NCI-H446 treated with DMSO at 0.1 percent for 48 hours (cell line): ENCODE measurements around the gene UBE2O.
"Not testable (repeated sequence)": the region's sequence is repeated elsewhere in the genome, so short reads cannot be mapped to it uniquely, and the experiment has no call there.

ENCODE experiments used
- DNase-seq: peaks from one replicate; lab custom pipeline; 2025; lab: John Stamatoyannopoulos, UW

UBE2O gene

DNA sequence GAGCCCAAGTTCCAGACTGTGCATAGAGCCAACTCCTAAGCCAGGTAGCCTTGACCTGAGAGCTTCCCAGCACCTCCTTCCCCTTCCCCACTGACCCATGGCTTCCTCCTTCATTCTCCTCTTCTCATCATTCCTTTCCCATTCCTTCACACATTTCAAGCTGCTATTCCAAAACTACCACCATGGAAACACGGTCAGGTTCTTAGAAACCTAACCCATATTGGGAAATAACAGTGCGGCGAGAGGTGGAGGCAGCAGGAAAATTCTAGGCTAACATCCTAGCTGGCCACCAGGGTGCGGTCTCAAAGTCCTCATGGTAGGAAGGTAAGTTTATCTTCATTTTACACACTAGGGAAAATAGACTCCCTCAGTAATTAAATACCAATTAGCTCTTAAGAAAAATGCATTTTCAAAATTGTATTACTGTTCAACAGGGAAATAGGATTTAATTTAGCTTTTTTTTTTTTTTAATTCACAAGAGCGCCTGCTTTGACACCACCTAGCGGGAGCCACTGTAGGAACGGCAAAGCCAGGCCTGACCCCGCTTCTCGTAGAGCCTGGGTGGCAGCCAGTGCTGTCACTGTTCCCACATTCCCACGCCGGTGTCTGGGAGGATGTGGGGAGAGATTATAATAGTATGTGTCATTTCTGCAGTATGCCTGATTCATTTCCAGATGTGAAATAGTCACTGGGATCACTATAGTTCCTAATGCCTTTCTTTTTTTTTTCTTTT is 82.5 kb downstream of the UBE2O start:
- no peak for DNase-seq

DNA sequence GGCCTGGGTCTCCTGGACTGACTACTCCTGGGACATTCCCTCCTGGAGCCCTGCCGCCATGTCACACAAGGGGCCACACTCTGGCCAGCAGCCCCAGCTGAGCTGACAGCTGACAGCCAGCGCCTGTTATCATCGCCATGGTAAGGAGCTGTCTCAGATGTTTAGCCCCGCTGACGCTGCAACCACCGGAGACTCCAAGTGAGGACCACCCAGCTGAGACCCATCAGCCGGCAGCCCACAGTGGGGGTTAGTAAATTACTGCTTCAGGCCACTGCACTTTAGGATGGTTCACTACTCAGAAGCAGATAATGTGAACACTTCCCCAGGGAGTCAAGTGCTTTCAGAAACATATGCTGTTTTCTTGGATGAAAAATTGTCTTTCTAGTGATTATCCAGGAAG is 83.1 kb downstream of the UBE2O start:
- no peak for DNase-seq

DNA sequence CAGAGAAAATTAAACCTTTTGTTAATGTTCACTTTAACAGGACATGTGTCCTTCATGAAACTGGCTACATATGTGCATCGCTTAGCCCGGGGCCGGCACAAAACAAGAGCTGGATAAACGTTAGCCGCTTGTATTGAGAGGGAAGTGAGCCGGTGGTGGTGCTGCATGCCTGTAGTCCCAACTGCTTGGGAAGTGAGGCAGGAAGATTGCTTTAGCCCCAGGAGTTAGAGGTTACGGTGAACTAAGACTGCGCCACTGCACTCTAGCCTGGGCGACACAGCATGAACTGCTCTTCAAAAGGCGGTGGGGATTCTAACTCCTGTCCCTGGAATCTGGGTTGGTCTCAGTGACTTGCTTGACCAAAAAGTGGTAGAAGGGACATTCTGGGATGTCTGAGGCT is 83.6 kb downstream of the UBE2O start:
- DNase-seq: no peak

DNA sequence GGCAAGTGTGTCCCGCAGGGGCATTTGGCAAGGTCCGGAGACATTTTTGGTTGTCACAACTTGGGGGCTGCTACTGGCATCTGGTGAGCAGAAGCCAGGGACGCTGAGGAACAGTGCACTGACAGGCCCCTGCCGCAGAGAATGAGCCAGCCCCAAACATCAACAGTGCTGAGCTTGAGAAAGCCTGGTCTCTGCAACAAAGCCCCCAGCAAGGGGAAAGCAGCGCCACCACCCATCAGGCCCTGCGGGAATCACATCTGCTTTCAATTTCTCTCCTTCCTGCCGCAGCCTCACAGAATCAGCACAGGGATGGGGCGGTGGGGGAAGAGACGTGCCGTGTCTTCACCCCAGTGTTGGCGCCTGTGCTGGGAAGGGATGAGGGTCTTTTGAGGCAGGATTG is 84.4 kb downstream of the UBE2O start:
- no peak for DNase-seq

DNA sequence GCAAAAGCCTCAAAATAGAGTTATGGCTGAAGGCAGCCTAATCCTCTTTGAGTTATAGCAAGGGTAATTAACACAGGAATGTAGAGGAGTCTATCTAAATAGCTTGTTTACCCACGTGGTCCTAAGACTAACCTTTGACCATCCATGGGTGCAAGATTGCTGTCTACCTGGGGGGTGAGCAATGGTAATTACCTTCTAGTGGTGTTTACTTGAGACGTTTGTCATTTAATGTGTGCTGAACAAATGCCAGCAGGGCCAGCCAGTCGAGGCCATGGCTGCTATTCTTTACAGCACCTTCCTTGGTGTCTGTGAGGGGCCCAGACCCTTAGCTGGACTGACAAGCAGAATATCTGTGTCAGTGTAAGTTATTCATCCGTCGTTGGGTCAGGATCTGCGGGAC is 85.3 kb downstream of the UBE2O start:
- DNase-seq: no peak

DNA sequence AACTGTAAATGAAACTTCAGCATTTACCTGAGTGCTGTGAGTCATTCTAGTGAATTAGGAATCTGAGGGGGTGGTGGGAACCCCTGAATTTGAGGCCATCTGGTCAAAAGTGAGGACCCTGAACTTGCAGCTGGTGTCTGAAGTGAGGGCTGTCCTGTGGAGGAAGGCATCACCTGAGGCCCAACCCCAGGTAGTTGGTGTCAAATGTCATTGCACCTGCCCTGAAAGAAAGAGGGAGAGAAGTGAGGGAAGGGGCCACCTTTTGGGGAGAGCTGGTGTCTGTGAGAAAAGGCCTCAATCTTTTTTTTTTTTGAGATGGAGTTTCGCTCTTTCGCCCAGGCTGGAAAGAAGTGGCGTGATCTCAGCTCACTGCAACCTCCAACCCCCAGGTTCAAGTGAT is 86.7 kb downstream of the UBE2O start:
- DNase-seq: no peak

DNA sequence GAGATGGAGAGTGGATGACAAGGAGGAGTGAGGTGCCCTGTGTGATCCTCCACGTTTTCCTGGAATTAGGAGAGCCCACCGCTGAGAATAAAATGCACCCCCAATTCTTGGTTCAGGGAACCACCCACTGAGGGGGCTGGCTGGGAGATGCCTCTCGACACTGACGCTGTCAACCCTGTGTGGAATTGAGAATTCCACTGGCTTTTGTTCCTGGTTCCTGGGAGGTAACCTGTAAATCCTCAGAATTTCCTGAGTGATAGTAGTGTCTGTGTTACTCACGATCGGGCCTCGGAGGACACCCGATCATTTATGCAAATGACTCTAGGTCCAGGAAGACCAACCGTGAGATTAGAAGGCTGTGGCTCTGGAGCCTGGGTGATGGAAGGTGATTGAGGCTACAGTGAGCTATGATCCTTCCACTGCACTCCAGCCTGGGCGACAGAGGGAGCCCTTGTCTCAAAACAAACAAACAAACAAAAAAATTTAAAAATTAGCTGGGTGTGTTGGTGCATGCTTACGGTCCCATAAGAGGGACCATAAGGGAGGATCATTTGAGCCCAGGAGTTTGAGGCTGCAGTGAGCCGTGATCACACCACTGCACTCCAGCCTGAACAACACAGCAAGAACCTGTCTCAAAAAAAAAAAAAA is 87.6 kb downstream of the UBE2O start:
- DNase-seq: no peak

DNA sequence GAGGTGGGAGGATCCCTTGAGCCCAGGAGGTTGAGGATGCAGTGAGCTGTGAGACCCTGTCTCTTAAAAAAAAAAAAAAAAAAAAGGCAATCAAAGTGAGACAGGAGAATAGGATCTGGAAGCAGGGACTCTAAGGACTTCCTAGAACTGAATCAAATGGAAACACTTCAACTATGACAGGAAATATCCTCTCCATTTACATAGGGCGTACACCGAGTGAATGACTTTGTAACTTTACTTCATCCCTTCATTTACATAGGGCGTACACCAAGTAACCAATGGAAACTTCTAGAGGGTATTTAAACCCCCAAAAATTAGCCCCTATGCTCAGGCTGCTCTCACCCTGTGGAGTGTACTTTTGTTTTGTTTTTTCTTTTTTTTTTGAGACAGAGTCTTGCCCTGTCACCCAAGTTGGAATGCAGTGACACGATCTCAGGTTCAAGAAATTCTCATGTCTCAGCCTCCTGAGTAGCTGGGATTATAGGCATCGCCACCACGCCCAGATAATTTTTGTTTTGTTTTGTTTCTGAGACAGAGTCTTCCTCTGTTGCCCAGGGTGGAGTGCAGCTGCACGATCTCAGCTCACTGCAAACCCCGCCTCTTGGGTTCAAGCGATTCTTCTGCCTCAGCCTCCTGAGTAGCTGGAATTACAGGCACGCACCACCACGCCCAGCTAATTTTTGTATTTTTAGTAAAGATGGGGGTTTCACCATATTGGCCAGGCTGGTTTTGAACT is 89.7 kb downstream of the UBE2O start:
- no peak for DNase-seq

DNA sequence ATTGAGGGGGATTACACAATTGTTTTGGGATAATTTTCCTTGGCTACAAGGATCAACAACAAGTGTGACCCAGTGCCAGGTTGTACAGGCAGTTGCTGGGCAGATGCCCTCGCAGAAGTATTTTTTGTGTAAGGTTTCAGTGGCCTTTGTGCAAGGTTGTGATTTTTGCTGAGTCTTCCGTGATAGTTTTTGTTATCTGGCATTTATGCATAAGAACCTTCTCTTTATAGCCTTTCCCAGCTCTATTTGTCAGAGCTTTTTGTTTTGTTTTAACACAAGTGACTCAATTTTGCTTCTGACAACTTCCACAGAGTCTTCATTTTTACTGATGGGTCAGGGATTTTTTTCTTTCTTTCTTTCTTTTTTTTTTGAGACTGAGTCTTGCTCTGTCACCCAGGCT is 92.5 kb downstream of the UBE2O start:
- DNase-seq: no peak

DNA sequence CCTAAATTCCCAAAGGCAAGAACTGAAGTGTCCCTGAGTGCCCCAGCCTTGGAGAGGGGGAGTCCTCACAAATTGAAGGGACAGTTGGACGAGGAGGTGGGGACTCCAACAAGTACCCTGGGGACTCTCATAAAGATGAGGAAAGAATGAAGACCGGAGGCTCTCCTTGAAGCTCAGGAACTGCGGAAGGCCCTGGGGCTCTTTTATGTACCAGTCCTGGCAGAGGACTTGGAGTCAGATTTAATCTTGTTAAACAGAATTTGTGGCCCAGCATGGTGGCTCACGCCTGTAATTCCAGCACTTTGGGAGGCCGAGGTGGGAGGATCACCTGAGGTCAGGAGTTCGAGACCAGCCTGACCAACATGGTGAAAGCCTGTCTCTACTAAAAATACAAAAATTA is 93.2 kb downstream of the UBE2O start:
- not testable (repeated sequence) for DNase-seq

DNA sequence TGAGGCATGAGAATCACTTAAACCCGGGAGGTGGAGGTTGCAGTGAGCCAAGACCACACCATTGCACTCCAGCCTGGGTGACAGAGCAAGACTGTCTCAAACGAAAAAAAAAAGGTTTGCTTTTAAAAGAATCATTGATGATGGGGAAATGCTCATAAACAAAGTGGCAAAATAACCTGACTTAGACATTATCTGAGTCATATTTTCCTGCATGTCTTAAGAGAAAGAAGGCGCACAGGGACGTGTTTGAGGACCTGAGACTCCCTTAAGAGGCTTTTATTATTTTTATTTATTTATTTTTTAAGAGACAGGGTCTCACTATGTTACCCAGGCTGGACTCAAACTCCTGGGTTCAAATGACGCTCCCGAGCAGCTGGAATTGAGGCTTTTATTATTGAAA is 93.6 kb downstream of the UBE2O start:
- no peak for DNase-seq

DNA sequence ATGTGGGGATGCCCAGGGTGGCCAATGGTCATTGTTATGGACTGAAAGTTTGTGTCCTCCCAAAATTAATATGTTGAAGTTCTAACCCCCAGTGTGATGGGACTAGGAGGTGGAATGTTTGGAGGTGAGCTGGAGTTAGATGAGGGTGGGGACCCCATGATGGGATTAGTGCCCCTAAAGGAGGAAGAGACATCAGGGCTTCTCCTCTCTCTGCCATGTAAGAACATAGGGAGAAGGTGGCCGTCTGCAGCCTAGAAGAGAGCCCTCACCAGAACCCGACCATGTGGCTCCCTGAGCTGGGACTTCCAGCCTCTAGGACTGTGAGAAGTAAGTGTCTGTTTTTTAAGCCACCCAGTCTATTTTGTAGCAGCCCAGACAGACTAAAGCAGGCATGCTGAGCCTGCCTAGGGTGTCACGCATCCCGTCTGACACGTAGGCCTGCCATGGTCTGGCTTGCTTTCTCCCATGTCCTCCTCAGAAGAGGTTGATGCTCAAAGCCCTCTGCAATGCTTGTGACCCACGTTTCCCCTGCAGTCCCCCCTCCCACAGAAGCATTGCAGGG is 95.3 kb downstream of the UBE2O start:
- no peak for DNase-seq

DNA sequence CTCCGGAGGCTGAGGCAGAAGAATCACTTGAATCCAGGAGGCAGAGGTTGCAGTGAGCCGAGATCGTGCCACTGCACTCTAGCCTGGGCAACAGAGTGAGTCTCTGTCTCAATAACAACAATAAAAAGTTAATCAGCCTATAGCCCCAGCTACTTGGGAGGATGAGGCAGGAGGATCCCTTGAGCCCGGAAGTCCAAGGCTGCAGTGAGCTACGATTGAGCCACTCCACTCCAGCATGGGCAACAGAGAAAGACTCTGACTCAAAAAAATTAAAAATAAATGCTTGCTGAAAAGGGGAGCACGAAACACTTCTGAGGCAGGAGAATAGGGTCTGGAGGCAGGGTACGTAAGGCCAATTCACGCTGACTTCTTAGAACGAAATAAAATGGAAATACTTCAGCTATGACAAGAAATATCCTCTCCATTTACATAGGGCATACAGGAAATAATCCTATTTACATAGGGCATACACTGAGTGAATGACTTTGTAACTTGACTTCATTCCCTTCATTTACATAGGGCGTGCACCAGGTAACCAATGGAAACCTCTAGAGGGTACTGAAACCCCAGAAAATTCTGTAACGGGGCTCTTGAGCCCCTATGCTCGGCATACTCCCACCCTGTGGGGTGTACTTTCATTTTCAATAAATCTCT is 96.0 kb downstream of the UBE2O start:
- no peak for DNase-seq

DNA sequence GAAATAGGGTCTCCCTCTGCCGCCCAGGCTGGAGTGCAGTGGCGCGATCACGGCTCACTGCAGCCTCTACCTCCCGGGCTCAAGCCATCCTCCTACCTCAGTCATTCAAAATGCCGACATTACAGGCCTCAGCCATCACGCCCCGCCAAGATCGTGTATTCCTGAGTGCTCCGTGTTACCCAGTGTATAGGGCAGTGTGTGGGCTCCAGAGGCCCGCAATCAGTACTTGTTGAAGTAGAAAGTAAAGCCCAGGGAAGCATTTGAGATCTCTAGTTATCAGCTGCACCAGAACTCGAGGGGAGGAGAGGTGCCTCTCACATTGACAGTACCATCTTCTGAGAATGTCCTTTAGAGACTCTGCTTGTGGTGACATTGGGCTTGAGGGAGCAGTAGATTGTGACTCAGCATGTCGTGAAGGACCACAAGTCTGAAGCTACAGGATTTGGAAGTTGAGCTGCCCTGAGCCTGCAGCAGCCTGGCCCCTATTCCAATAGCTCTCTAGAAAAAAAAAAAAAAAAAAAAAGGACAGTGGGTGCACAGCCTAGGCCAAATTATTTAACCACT is 98.1 kb downstream of the UBE2O start:
- DNase-seq: no peak

DNA sequence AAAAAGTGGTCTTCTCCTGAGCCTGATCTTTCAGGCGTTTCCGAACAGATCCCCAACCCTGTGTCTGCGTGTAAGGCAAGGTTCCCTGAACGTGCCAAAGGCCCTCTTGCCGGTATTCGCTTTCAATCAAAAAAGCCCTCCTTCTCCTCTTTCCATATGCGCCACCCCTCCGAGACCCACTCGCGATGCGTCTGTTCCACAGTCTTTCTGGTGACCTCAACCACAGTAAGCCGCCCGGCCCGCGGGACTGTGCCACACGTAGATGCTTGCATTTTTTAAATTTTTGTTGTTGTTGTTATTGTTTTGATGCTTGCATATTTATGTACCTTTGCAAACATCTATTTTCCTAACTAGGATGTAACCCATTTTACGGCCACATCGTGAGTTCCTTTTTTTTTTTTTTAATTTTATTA is 98.6 kb downstream of the UBE2O start:
- DNase-seq: no peak

DNA sequence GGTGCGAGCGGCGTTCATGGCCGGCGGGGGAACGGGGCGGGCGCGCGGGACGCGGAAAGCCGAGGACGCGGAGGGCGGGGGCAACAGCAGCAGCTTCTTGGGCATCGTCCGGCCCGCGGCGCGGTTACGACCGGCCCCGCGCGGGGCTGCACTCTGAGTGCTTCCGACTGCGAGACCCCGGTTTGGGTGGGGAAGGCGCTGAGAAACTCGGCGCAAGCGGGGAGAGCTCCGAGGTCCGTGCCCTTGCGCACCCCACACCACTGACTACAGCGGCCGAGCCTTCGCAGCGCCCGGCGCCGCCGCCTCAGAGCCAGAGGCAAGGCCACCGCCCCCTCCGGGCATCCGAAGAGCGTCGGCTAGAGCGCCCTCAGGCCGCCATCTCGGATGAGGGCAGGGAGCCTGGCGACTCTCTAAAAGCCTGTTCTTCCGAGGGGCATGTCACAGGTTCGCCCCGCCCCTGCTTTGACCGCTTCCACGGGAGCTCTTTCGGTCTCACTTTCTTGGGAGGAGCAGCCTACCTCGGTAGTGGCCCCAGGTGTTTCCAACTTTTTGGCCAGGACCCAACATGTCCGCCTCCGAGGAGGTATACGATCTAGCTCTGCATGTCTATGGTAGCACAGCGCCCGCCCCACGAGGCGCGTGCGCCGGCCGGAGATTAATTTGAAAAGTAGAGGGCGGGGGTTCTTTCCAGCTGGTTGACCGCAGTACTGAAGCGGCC is 99.2 kb downstream of the UBE2O start, which contains the start of gene PRPSAP1:
PRPSAP1 (minus strand) TSS at position 318 of the 718 bp plus-strand sequence; CDS start at position 105, 213 bp downstream.
- peak; percentile 89 for DNase-seq

DNA sequence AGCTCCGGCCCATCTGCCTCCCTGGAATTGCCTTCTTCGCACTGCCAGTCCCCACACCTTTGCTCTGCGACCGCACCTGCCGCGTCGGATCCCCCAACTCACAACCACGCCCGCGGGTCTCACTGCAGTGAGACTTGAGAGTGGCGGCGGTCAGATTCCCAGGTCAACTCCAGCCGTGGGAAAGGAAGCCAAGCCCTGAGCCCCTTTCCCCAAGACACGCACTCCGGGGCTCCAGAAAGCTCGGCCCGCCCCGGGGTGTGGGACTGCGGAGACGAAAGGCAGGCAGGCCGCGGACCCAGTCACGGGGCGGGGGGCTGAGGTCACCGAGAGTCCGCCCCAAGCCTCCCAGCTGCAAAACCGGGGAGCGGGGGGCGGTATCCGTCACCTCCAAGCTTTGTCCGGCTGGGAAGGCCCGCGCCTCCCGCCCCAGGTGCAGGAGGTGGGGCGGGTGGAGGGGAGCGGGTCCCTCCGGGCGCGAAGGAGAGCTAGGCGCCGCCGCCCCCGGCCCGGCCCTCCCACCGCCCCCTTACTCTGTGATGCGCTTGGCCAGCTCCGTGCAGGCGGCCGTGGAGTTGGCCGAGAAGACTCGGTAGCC is 99.9 kb downstream of the UBE2O start:
- DNase-seq: no peak

DNA sequence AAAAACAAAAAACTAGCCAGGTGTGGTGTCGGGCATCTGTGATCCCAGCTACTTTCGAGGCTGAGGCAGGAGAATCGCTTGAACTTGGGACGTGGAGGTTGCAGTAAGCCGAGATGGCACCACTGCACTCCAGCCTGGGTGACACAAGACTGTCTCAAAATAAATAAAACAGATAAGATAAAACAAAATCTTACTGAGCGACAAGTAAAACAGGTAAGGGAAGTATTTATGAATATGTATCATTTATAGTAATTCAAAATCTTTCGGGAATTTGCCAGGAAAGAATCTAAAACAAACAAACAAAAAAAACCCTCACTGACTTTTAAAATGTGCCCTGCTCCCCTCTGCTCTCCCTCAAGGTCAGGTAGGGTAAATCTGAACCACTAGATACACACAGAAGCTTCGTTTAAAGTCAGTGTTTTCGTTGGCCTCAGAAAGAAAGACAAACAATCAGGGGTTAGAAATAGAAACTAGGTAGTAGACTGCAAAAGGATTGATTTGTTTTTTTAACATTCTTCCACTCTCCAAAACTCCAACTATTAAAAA is 101.4 kb downstream of the UBE2O start:
- no peak for DNase-seq

DNA sequence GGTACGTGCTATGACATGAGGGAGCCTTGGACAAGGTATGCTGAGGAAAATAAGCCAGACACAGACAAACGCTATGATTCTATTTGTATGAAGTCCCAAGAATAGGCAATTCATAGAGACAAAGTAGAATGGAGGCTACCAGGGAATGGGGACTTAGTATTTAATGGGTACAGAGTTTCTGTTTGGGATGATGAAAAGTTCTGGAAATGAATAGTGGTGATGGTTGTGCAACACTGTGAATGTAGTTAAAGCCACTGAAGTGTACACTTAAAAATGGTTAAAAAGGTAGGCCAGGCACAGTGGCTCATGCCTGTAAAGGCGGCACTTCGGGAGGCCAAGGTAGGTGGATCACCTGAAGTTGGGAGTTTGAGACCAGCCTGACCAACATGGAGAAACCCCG is 102.5 kb downstream of the UBE2O start:
- no peak for DNase-seq

DNA sequence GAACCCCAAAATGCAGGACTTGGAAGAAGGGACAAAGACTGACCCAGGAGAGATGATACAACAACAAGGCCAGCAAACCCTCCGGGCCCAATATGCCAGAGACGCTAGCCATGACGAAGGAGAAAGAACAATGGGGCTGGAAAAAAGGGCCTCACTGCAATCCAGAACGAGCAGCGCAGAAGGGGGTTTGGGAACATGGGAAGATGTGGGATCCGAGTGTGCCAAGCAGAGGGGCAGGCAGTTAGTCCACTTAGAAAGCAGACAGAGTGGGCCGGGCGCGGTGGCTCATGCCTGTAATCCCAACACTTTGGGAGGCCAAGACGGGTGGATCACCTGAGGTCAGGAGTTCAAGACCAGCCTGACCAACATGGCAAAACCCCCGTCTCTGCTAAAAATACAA is 106.0 kb downstream of the UBE2O start:
- not testable (repeated sequence) for DNase-seq
